Panc1 (cell line): Measurements from ENCODE around the gene EMB.
"Not testable (repeated sequence)": the region's sequence is repeated elsewhere in the genome, so short reads cannot be mapped to it uniquely, and the experiment has no call there.

Experiments used
- CTCF ChIP-seq: fragments of 450-650 bp; IDR thresholded peaks from 2 replicates; pipeline ENCODE4 v1.5.1; 2017; ENCODE audit warnings: mild to moderate bottlenecking
- POLR2AphosphoS5 ChIP-seq: IDR thresholded peaks from 2 replicates; pipeline ENCODE4 v1.6.1; 2012; ENCODE audit warnings: mild to moderate bottlenecking, low read depth, low read length, moderate library complexity
- REST ChIP-seq, 2 experiments: IDR thresholded peaks; 2 replicates each; pipeline ENCODE4 v1.6.1; 2011 to 2012; ENCODE audit warnings: low read depth in 2 of 2, control low read depth in 1 of 2, low read length in 1 of 2, mild to moderate bottlenecking in 1 of 2, moderate library complexity in 1 of 2; ENCODE audit not compliant: insufficient read depth in 1 of 2
- TCF7L2 ChIP-seq: IDR thresholded peaks from 2 replicates; pipeline ENCODE4 v1.6.1; 2011; ENCODE audit warnings: mild to moderate bottlenecking, low read depth, low read length, inconsistent platforms

DNA sequence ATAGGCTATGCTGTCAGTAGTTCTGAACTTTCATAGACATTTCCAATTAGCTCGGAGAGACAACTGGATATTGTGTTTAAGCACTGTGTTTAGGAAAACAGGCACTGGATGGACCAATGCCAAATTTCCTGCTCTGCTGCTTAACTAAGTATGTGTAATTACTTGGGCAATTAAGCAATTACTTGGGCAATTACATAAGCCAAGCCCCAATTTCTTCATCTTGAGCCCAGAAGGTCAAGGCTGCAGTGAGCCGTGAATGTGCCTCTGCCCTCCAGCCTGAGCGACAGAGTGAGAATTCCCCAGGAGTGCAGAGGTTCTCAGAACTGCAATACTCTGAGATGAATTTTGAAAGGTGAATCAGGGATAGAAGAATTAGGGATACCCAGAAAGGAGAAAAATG, 3.0 kb downstream of the EMB start:
- TF ChIP-seq CTCF; REST (IDR thresholded peaks at IDR 0.05; ENCODE audit: insufficient read depth in 1 of 2, low read depth in 2 of 2, low read length in 1 of 2); POLR2AphosphoS5; TCF7L2: not testable (repeated sequence)
